ENCODE data around the gene ADAMTS19.

ADAMTS19 gene

GRCh38 chr5:129459777-129460671 lies at the start of gene ADAMTS19:
Gene ADAMTS19 (plus strand): TSS chr5:129460298. CDS start chr5:129460392, 94 bp downstream.
- DNase-seq (ENCODE audit: low read depth) = no peak
- TF ChIP-seq, protein P1, sequence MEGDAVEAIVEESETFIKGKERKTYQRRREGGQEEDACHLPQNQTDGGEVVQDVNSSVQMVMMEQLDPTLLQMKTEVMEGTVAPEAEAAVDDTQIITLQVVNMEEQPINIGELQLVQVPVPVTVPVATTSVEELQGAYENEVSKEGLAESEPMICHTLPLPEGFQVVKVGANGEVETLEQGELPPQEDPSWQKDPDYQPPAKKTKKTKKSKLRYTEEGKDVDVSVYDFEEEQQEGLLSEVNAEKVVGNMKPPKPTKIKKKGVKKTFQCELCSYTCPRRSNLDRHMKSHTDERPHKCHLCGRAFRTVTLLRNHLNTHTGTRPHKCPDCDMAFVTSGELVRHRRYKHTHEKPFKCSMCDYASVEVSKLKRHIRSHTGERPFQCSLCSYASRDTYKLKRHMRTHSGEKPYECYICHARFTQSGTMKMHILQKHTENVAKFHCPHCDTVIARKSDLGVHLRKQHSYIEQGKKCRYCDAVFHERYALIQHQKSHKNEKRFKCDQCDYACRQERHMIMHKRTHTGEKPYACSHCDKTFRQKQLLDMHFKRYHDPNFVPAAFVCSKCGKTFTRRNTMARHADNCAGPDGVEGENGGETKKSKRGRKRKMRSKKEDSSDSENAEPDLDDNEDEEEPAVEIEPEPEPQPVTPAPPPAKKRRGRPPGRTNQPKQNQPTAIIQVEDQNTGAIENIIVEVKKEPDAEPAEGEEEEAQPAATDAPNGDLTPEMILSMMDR (IDR thresholded peaks at IDR 0.05; ENCODE audit: control insufficient read depth, insufficient read depth, low read depth, low read length, missing control alignments) = no peak
- peak within 1 kb of the TSS; percentile 38 for H3K4me3 ChIP-seq (ENCODE audit: control insufficient read depth, low read depth, low read length)

DNA sequence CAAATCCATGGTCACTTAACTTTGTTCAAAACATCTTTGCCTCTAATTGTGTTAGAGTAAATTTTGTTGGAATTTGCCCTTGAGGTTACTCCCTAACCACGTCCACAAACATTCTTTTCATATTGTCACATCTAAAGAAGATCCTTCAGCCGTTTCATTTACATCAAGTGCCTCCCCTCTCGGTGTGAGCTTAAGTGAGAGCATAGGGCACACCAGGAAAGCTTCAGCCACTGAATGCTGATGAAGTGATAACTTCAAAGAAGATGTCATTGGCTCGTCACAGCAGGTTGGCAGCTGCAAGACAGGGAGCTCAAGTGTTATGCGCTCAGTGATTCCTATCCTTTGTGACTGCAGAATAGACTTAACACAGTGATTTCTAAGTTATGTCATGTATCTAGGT lies 49.6 kb upstream of the ADAMTS19 start:
- no peak overlapping the region for H3K4me3 ChIP-seq (ENCODE audit: control insufficient read depth, low read depth, low read length)
- TF ChIP-seq, protein P1 (IDR thresholded peaks at IDR 0.05; ENCODE audit: control insufficient read depth, insufficient read depth, low read depth, low read length, missing control alignments) = no peak
- no peak for DNase-seq (ENCODE audit: low read depth)

DNA sequence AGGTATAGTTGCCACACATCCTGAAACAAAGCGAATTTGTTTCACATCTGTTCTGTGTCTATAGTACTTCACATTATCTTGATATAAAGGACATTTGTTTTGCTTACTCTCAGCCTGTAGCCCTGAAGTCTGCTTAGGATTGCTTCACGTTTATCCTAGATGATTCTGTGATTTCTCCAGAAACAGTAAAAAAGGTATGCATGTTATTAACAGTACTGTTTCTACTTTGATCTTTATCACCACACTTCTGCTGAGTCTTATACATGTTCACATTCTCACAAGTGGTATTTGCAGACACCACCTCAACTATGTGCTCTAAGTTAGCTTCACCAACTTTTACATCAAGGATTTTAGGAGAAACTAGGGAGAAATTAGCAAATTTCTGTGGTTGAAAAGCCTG lies 47.4 kb upstream of the ADAMTS19 start:
- TF ChIP-seq, protein P1 (IDR thresholded peaks at IDR 0.05; ENCODE audit: control insufficient read depth, insufficient read depth, low read depth, low read length, missing control alignments) = no peak
- DNase-seq (ENCODE audit: low read depth) = no peak
- no peak overlapping the region for H3K4me3 ChIP-seq (ENCODE audit: control insufficient read depth, low read depth, low read length)

GRCh38 chr5:129413570-129413969 lies 46.5 kb upstream of the ADAMTS19 start:
- no peak for DNase-seq (ENCODE audit: low read depth)
- no peak overlapping the region for H3K4me3 ChIP-seq (ENCODE audit: control insufficient read depth, low read depth, low read length)
- TF ChIP-seq, protein P1 (IDR thresholded peaks at IDR 0.05; ENCODE audit: control insufficient read depth, insufficient read depth, low read depth, low read length, missing control alignments) = no peak

DNA sequence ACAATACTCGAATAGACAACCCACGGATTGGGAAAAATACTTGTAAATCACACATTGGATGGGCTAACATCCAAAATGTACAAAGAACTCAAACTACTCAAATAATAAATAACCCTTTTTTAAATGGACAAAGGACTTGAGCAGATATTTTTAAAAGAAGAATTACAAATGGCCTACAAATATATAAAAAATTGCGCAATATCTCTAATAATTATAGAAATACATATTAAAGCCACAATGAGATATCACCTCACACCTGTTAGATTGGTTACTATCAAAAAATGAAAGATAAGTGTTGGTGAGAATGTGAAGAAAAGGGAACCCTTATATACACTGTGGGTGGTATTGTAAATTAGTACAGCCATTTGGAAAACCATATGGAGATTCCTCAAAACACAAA lies 40.8 kb upstream of the ADAMTS19 start:
- H3K4me3 ChIP-seq (ENCODE audit: control insufficient read depth, low read depth, low read length) = no peak overlapping the region
- TF ChIP-seq, protein P1 (IDR thresholded peaks at IDR 0.05; ENCODE audit: control insufficient read depth, insufficient read depth, low read depth, low read length, missing control alignments) = no peak
- DNase-seq (ENCODE audit: low read depth) = no peak

GRCh38 chr5:129425031-129425430 lies 35.1 kb upstream of the ADAMTS19 start:
- TF ChIP-seq, protein P1 (IDR thresholded peaks at IDR 0.05; ENCODE audit: control insufficient read depth, insufficient read depth, low read depth, low read length, missing control alignments) = no peak
- H3K4me3 ChIP-seq (ENCODE audit: control insufficient read depth, low read depth, low read length) = no peak overlapping the region
- DNase-seq (ENCODE audit: low read depth) = no peak

All from AG09309 (cell line).